ENCODE results near the gene UCN2. TPM values are rescaled to one million over a fixed set of nuclear protein-coding genes. Genes with fewer than 3 reads are reported as not detected.

The UCN2 gene
- total RNA-seq, 4 donors from 2014 or later: not detected

DNA sequence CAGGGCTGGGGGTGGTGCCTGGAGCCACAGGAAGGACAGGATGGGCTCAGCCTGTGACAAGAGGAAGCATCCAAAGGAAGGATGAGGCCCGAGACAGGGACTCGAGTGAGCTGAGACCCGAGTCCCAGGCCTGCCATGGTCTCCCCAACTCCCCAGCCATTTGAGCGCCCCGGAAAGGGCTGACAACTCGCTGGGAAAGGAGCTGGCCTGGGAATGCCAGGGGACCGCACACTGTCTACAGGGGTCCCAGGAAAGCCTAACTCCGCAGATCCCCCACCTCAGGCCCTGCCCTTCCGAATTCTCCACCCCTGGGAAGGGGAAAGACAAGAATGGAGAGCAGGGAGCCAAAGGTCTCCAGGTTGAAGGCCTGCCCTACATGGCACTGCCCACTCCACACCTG, 38.6 kb downstream of the UCN2 start:
- Histone ChIP-seq H3K27me3 (no peaks in the 10 kb centered on the region), H3K36me3 (no peaks in the 10 kb centered on the region), H3K27ac (no peak overlapping the region), H3K4me3 (no peak overlapping the region), H3K4me1 (no peaks in the 10 kb centered on the region), H3K9me3 (no peaks in the 10 kb centered on the region)
- DNase-seq: no peak
- TF ChIP-seq EP300 (IDR thresholded peaks at IDR 0.05; ENCODE audit: low read depth) (no peak), POLR2A (IDR thresholded peaks at IDR 0.05) (no peak), POLR2AphosphoS5 (IDR thresholded peaks at IDR 0.05) (no peak)
- TF ChIP-seq, protein P1, sequence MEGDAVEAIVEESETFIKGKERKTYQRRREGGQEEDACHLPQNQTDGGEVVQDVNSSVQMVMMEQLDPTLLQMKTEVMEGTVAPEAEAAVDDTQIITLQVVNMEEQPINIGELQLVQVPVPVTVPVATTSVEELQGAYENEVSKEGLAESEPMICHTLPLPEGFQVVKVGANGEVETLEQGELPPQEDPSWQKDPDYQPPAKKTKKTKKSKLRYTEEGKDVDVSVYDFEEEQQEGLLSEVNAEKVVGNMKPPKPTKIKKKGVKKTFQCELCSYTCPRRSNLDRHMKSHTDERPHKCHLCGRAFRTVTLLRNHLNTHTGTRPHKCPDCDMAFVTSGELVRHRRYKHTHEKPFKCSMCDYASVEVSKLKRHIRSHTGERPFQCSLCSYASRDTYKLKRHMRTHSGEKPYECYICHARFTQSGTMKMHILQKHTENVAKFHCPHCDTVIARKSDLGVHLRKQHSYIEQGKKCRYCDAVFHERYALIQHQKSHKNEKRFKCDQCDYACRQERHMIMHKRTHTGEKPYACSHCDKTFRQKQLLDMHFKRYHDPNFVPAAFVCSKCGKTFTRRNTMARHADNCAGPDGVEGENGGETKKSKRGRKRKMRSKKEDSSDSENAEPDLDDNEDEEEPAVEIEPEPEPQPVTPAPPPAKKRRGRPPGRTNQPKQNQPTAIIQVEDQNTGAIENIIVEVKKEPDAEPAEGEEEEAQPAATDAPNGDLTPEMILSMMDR (IDR thresholded peaks at IDR 0.05): no peak
- intact Hi-C loops (cut with DNase I; ENCODE audit: low total_unique reads): no loop called here
- in situ Hi-C loops (cut with MboI; ENCODE audit: low pct_ligation_motif_present in 1 of 4, low pct_unique_long_range_greater_than_20kb in 1 of 4, low sequenced_read_pairs in 3 of 4): no loop called here
- 83 to 92% methylated on average over 1 to 9 of the region's 9 CpGs for WGBS, 2 donors (ENCODE audit: low coverage in 1 of 2)

DNA sequence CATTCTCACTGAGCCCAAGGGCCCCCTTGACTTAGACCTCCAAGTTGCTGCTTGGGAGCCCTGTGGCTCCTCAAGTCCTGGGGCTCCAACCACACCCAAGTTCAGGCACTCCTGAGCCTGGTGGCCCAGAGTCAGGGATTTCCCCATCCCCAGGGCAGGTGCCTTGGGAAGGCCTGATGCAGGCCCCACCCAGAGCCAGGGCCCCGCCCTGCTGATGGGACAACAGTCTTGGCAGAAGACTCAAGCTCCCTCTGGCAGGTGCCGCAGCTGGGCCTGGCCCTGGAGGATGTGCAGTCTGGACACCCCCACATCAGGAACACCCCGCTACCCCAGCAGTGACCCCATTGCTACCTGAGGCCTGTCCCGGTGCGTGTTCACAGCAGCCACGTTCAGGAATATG, 41.9 kb downstream of the UCN2 start:
- Histone ChIP-seq H3K9me3 (no peaks in the 10 kb centered on the region), H3K36me3 (no peaks in the 10 kb centered on the region), H3K27me3 (no peaks in the 10 kb centered on the region), H3K4me3 (no peak overlapping the region), H3K4me1 (no peaks in the 10 kb centered on the region), H3K27ac (no peak overlapping the region)
- no peak for DNase-seq
- intact Hi-C loops (cut with DNase I; ENCODE audit: low total_unique reads): loop anchor here (1.0 kb wide), 1 partner anchor 131 kb away; no protein-coding TSS in a partner anchor
- 82% methylated on average over 6 of the region's 6 CpGs; no CpG with 5 or more reads in 1 of the 2 donors for WGBS, 2 donors (ENCODE audit: low coverage in 1 of 2)
- in situ Hi-C loops (cut with MboI; ENCODE audit: low pct_ligation_motif_present in 1 of 4, low pct_unique_long_range_greater_than_20kb in 1 of 4, low sequenced_read_pairs in 3 of 4): no loop called here
- TF ChIP-seq, protein P1 (IDR thresholded peaks at IDR 0.05): no peak
- TF ChIP-seq EP300 (IDR thresholded peaks at IDR 0.05; ENCODE audit: low read depth) (no peak), POLR2A (IDR thresholded peaks at IDR 0.05) (no peak), POLR2AphosphoS5 (IDR thresholded peaks at IDR 0.05) (no peak)

DNA sequence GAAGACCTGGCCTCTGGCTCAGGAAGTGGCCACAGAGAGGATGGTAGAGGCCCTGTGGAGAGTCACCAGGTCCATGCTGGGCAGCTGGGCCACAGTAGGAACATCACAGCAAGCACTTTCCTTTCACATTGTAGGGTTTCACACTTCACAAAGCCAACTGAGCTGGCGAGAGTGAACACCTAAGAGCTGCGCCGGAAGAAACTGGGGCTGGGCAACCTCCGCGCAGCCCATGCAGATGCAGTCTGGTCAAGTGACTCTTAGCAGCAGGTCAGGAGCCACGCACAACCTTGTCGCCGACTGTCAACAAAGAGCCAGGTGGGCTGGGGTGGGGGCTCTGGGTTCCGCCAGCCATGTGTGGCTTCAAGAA, 44.3 kb downstream of the UCN2 start:
- no peak for DNase-seq
- Histone ChIP-seq H3K4me1 (no peaks in the 10 kb centered on the region), H3K36me3 (no peaks in the 10 kb centered on the region), H3K9me3 (no peaks in the 10 kb centered on the region), H3K27me3 (no peaks in the 10 kb centered on the region), H3K27ac (no peak overlapping the region), H3K4me3 (no peak overlapping the region)
- in situ Hi-C loops (cut with MboI; ENCODE audit: low pct_ligation_motif_present in 1 of 4, low pct_unique_long_range_greater_than_20kb in 1 of 4, low sequenced_read_pairs in 3 of 4): no loop called here
- WGBS, 2 donors (ENCODE audit: low coverage in 1 of 2): 96% methylated on average over 9 of the region's 9 CpGs; no CpG with 5 or more reads in 1 of the 2 donors
- intact Hi-C loops (cut with DNase I; ENCODE audit: low total_unique reads): no loop called here
- TF ChIP-seq, protein P1 (IDR thresholded peaks at IDR 0.05): no peak
- no peak for TF ChIP-seq POLR2A (IDR thresholded peaks at IDR 0.05)
- no peak for TF ChIP-seq POLR2AphosphoS5 (IDR thresholded peaks at IDR 0.05)
- no peak for TF ChIP-seq EP300 (IDR thresholded peaks at IDR 0.05; ENCODE audit: low read depth)

DNA sequence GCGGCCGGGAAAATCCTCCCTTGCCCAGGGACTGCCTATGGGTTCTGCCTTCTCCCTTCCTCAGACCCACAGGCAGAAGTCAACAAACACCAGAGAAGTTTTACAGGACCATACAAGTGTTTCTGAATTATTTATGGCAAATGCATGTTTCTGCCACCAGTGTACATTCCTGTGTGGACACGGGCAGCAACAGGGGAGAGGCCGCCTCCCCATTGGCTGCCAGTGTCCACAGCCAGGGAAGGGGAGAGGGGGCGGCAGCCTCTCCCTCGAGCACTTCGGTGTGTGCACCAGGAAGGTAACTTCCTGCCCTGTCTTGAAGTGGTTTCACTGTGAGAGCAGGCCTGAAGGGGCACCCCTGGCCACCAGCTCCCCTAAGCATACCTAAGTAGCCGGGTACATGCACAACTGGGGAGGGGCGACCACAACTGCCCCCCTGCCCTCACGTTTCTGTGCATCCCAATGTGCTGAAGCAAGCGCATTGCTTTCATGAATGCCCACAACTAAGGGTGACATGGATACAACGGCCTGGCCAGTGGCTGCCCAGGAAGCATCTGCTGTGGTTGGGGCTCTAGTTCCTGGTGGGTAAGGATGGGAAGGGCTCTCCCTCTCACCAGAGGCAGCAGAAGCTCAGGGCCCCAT, 44.8 kb downstream of the UCN2 start:
- no peaks in the 10 kb centered on the region for H3K27me3 ChIP-seq

More for the DNA sequence above, 44.8 kb downstream of the UCN2 start:
- Histone ChIP-seq H3K36me3 (no peaks in the 10 kb centered on the region), H3K4me1 (no peaks in the 10 kb centered on the region), H3K4me3 (no peak overlapping the region), H3K27ac (no peak overlapping the region), H3K9me3 (no peaks in the 10 kb centered on the region)
- intact Hi-C loops (cut with DNase I; ENCODE audit: low total_unique reads): no loop called here
- DNase-seq: no peak
- 71% methylated on average over 11 of the region's 12 CpGs; no CpG with 5 or more reads in 1 of the 2 donors for WGBS, 2 donors (ENCODE audit: low coverage in 1 of 2)
- in situ Hi-C loops (cut with MboI; ENCODE audit: low pct_ligation_motif_present in 1 of 4, low pct_unique_long_range_greater_than_20kb in 1 of 4, low sequenced_read_pairs in 3 of 4): no loop called here
- TF ChIP-seq POLR2AphosphoS5 (IDR thresholded peaks at IDR 0.05) (no peak), EP300 (IDR thresholded peaks at IDR 0.05; ENCODE audit: low read depth) (no peak), POLR2A (IDR thresholded peaks at IDR 0.05) (no peak)
- TF ChIP-seq, protein P1 (IDR thresholded peaks at IDR 0.05): no peak

All from transverse colon (tissue), 4 donors.